Left ventricle myocardium inferior (tissue), 1 donor: ENCODE measurements around the gene FBXW4. TPM values are rescaled to one million over a fixed set of nuclear protein-coding genes. Genes with fewer than 3 reads are reported as not detected.

Experiments
- DNase-seq: peaks from one replicate; pipeline ENCODE4 v3.0.0-alpha.2; 2020
- H3K27ac ChIP-seq: fragments of 200-600 bp; replicated peaks from 2 replicates; pipeline ENCODE4 v1.8.0; 2021
- H3K27me3 ChIP-seq: fragments of 200-600 bp; 2 replicates; pipeline ENCODE4 v1.8.0; 2021; ENCODE audit warnings: low read depth
- H3K36me3 ChIP-seq: fragments of 200-600 bp; 2 replicates; pipeline ENCODE4 v1.8.0; 2021
- H3K4me1 ChIP-seq: fragments of 200-600 bp; 2 replicates; pipeline ENCODE4 v1.8.0; 2021
- H3K4me3 ChIP-seq: fragments of 200-600 bp; 2 replicates; pipeline ENCODE4 v1.8.0; 2021; ENCODE audit warnings: mild to moderate bottlenecking, moderate library complexity
- H3K9me3 ChIP-seq: fragments of 200-600 bp; replicated peaks from 2 replicates; pipeline ENCODE4 v1.8.0; 2021
- intact Hi-C: fragments of 100-400 bp; cut with micrococcal nuclease; formaldehyde crosslinking; loops from one replicate; pipeline ENCODE4 v1.11.0; 2022
- total RNA-seq: library from RNA; stranded (reverse); fragmentation: NEBNext Ultra II Directional; extraction: Animal tissue kit (Norgen Biotek cat#: 25700); gene quantifications from one replicate; pipeline ENCODE4 v1.2.1, GENCODE V29; 2021
- TF ChIP-seq, protein P1 (sequence below): fragments of 200-600 bp; IDR thresholded peaks from 2 replicates; pipeline ENCODE4 v1.8.0; 2021; ENCODE audit warnings: antibody characterized with exemption, mild to moderate bottlenecking, borderline replicate concordance
- donor health status: DM: no; HTN: yes; CAD: no; lungs with severe emphysema.

The FBXW4 gene
- total RNA-seq, 1 donor from 2014 or later: 99.1 TPM

DNA sequence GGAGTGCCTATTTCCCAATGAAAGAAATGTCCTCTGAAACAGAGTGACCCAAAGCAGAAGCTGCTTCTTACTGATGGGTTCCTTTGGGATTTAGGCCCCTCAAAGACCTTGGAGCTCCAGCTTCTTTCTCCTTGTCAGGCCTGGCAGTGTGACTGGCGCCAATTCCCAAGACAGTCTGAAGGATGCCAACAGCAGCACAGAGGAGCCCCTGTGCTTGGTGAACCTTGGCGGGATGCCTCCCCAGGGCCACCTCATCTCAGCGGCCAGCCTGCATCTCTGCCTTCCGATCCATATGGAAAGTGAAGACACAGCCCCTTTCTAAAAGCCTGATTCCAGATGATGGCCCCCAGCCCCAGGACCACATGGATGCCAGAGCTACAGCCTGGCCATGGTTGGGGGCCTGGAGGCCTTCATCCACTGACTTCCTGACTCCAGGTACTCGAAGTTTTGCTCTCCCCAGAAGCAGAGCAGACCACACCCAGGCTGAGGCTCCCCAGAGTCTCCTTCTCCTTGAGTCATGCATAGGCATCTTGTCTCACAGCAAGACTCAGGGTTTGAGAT, 45.4 kb downstream of the FBXW4 start:
- no peak for DNase-seq
- no peaks in the 10 kb centered on the region for H3K9me3 ChIP-seq
- H3K27ac ChIP-seq: no peak overlapping the region
- peaks cover 13% of the 10 kb centered on the region for H3K4me1 ChIP-seq
- TF ChIP-seq, protein P1, sequence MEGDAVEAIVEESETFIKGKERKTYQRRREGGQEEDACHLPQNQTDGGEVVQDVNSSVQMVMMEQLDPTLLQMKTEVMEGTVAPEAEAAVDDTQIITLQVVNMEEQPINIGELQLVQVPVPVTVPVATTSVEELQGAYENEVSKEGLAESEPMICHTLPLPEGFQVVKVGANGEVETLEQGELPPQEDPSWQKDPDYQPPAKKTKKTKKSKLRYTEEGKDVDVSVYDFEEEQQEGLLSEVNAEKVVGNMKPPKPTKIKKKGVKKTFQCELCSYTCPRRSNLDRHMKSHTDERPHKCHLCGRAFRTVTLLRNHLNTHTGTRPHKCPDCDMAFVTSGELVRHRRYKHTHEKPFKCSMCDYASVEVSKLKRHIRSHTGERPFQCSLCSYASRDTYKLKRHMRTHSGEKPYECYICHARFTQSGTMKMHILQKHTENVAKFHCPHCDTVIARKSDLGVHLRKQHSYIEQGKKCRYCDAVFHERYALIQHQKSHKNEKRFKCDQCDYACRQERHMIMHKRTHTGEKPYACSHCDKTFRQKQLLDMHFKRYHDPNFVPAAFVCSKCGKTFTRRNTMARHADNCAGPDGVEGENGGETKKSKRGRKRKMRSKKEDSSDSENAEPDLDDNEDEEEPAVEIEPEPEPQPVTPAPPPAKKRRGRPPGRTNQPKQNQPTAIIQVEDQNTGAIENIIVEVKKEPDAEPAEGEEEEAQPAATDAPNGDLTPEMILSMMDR: no peak
- H3K27me3 ChIP-seq: no peaks in the 10 kb centered on the region
- H3K36me3 ChIP-seq: peaks cover under 1% of the 10 kb centered on the region
- H3K4me3 ChIP-seq: no peak overlapping the region
- intact Hi-C loops: no loop called here

DNA sequence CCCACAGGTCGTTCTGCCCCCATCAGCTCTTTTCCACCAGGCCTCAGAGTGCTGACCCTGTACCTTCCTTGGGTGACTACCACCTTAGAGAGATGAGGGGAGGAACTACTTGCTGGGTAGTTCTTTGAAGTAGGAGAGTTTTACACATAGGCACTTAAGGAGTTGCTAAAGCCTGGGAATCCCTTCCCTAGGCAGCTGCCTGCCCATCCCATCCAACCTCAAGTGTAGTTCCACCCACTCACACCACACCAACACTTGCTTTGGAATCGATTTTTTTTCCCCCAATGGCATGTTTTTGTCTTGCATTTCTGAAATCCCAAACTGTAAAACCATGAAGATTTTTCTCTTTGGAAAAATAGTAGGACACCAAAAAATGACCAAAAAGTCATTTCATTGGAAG, 47.7 kb downstream of the FBXW4 start:
- DNase-seq: no peak
- TF ChIP-seq, protein P1: no peak
- H3K27me3 ChIP-seq: no peaks in the 10 kb centered on the region
- H3K4me3 ChIP-seq: no peak overlapping the region
- H3K27ac ChIP-seq: no peak overlapping the region
- no peaks in the 10 kb centered on the region for H3K9me3 ChIP-seq
- intact Hi-C loops: no loop called here
- peaks cover 13% of the 10 kb centered on the region for H3K4me1 ChIP-seq
- no peaks in the 10 kb centered on the region for H3K36me3 ChIP-seq

DNA sequence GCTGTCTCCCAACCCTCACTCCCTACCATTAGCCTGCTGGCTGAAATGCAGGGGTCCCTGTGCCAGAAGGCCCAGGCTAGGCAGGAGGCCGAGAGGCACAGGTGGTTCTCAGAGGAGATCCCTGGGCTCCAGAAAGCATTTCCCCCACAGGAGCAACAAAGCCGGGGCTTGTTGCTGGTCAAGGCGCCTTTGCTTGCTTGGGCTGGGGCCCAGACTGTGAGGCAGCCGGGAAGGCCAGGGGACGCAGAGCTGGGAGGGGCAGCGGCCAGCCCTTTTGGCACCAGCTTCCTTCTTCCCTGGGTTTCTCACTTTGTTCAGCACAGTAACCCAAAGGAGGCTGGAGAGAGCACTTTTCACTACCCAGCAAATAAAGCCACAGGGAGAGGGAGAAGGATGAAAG, 48.6 kb downstream of the FBXW4 start:
- TF ChIP-seq, protein P1: no peak
- Histone ChIP-seq H3K27me3 (no peaks in the 10 kb centered on the region), H3K9me3 (no peaks in the 10 kb centered on the region), H3K27ac (no peak overlapping the region), H3K36me3 (no peaks in the 10 kb centered on the region), H3K4me1 (peaks cover 13% of the 10 kb centered on the region), H3K4me3 (no peak overlapping the region)
- DNase-seq: peak; percentile 35
- intact Hi-C loops: no loop called here

DNA sequence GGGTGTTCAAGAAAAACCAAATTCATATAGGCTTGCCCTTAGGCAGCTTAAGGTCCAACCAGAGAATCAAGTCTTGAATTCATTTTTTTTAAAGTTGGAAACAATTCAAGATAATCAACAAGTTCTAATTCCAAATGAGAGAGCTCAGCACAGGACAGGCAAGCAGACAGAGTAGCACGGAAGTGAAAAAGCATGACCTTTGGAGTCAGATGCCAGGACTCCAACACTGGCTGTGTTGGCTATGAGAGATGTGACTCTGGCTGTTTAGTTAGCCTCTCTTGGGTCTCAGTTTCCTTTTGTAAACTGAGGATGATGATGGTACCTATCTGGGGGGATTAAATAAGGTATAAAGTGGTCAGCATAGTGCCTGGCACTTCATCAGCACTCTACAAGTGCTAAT, 49.3 kb downstream of the FBXW4 start:
- Histone ChIP-seq H3K27me3 (no peaks in the 10 kb centered on the region), H3K4me3 (no peak overlapping the region), H3K4me1 (peaks cover 13% of the 10 kb centered on the region), H3K36me3 (no peaks in the 10 kb centered on the region), H3K9me3 (no peaks in the 10 kb centered on the region), H3K27ac (no peak overlapping the region)
- no peak for DNase-seq
- TF ChIP-seq, protein P1: no peak
- intact Hi-C loops: no loop called here

DNA sequence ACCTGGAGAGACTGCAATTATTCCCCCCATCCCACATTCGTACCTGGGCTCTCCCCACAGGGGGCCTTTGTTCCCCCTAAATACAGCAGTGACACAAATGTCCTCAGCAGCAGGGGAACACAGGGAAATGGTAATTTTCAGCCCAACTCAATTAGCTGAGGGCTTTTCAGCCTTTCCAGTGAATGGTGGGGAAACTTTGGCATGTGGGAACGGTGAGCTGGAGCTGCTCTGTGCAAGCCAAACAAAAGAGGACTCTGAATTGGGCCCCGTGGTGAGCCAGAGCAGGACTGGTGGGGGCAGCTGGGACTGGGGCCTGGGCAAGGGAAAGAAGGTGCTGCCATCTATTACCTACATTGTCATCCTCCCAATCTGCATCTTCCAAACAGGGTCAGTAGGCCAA, 51.0 kb downstream of the FBXW4 start:
- no peaks in the 10 kb centered on the region for H3K27me3 ChIP-seq
- TF ChIP-seq, protein P1: no peak
- peaks cover 13% of the 10 kb centered on the region for H3K4me1 ChIP-seq
- intact Hi-C loops: no loop called here
- no peaks in the 10 kb centered on the region for H3K9me3 ChIP-seq
- no peak for DNase-seq
- H3K36me3 ChIP-seq: no peaks in the 10 kb centered on the region
- no peak overlapping the region for H3K27ac ChIP-seq
- no peak overlapping the region for H3K4me3 ChIP-seq
